HuH-7 (cell line): Measurements from ENCODE around the gene LAMB2.
A peak's percentile ranks its signal among the peaks of the same experiment; 100 is the strongest.

Experiments used
- DNase-seq: peaks from one replicate; pipeline ENCODE4 v3.0.0; 2011; ENCODE audit warnings: low spot score

The LAMB2 gene

DNA sequence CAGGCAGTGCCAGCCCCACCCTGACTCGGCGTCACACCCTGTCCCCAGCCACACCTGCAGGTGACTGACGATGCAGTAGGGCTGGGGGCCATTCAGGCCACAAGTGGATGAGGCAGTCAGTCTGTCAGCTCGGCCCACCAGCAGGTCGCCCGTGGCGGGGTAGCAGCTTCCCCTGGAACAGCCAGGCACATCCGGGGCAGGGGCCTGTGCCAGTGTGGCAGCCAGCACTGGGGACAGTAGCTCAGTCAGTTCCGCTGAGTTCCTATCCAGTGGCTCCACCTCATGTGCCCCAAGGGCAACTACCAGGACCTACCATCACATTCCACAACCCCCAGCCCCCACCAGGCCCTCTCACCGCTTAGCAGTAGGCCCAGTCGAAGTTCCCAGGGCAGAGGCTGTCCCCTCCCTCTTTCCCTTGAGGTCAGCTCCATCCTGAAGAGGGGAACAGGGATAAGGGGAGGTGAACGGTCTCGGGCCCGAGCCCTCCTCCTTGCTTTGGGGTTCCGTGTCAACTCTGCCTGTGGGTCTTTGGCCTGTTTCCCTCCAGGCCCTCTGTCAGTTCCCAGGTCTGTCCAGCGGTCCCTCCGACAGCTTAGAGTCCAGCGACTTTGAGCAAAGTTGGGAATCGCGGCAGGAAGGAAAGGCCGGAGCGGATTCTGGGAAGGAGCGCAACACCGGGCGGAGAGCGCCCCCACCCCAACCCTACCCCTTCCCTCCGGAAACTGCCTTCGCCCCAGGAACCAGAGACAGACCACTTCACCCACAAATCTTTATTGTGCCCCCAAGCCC, at the start of gene LAMB2:
LAMB2 (minus strand) TSS at position 614 of the 789 bp plus-strand sequence; CDS start at position 431, 183 bp downstream.
- DNase-seq: peak; percentile 89

DNA sequence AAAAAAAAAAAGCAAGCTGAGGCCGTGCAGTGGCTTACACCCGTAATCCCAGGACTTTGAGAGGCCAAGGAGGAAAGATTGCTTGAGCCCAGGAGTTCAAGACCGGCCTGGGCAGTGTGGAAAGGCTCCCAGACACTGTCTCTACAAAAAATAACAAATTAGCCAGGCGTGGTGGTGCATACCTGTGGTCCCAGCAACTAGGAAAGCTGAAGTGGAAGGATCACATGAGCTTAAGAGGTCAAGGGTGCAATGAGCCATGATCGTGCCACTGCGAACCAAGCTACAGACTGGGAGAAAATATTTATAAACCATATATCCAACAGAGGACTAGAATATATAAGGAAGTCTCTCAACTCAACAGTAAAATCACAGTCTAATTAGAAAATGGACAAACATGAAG, 48.5 kb upstream of the LAMB2 start:
- no peak for DNase-seq

DNA sequence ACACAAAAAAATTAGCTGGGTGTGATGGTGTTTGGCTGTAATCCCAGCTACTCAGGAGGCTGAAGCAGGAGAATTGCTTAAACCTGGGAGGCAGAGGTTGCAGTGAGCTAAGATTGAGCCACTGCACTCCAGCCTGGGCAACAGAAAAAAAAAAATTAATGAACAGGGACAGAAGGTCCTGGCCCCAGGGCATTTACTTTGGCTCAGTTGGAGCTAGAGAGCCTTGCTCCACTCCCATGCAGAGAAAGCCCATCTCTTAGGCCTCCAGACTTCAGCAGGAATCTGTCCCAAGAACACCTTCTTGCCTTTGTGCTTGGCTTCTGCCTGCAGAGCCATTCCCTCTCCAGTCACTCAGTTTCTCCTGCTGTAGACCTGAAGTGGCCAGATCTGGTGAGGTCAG, 47.3 kb upstream of the LAMB2 start:
- DNase-seq: no peak

DNA sequence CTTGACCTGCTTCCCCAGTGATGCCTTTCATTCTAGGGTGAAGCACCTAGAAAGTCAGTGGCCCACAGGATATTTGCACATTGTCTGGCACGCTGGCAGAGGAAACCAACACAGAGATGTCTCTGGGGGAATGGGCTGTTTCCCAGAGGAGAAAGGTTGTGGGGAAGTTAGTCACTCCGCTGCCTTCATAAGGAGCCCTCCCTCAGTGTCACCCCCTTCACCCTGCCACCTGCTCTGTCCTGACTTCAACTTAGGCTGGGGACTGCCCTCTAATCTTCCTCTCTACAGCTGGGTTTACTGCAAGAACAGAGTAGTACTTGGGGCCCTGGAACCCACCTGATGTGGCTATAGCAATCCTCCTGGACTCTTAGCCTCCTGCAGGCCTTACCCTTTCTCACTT, 44.2 kb upstream of the LAMB2 start:
- DNase-seq: no peak

DNA sequence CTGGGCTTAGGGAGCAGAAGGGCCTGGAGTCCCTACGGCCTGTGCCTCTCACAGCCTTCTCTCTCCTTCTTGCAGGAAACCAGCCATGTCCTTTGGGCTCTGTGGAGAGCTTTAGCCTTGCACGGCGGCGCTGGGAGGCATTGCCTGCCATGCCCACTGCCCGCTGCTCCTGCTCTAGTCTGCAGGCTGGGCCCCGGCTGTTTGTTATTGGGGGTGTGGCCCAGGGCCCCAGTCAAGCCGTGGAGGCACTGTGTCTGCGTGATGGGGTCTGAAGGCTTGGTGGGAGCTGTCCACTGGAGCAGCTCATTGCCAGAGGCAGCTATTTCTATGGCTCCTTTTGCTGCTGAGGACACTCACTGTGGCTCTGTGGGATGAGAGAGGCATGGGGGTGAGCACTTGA, 42.7 kb upstream of the LAMB2 start:
- DNase-seq: no peak

DNA sequence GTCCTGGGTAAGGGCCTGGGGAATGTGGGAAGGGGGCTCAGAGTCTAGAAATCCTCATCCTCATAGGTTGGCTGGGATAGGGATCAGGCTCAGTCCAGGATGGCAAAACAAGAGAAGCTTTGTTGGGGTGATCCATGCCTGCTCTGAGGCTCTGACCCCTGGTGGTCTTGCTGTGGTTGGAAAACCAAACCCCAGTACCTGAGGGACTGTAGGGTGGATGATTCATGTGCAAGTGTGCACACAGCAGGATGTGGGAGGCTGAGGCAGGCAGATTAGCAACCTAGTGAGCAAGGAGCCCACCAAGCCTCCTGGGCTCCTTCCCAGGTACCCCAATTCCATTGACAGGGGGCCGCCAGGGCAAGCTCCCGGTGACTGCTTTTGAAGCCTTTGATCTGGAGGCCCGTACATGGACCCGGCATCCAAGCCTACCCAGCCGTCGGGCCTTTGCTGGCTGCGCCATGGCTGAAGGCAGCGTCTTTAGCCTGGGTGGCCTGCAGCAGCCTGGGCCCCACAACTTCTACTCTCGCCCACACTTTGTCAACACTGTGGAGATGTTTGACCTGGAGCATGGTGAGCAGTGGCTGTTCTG, 41.6 kb upstream of the LAMB2 start:
- no peak for DNase-seq

DNA sequence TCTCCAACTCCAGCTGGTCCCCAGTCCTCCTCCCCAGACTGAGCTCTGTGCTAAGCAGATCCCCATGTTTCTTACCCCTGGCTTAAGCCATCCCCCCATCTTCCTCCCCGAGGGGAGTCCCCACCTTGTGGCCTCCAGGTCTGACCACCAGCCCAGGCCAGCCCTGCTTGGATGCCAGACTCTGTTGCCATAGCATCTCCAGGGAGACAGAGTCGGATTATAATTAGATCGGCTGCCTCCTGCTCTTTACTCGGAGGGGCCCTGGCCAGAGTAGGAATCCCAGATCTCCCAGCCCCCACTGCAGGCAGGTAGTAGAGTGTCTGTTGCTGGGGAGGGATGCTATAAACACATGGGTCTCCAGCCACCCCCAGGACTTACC, 40.9 kb upstream of the LAMB2 start:
- DNase-seq: no peak

DNA sequence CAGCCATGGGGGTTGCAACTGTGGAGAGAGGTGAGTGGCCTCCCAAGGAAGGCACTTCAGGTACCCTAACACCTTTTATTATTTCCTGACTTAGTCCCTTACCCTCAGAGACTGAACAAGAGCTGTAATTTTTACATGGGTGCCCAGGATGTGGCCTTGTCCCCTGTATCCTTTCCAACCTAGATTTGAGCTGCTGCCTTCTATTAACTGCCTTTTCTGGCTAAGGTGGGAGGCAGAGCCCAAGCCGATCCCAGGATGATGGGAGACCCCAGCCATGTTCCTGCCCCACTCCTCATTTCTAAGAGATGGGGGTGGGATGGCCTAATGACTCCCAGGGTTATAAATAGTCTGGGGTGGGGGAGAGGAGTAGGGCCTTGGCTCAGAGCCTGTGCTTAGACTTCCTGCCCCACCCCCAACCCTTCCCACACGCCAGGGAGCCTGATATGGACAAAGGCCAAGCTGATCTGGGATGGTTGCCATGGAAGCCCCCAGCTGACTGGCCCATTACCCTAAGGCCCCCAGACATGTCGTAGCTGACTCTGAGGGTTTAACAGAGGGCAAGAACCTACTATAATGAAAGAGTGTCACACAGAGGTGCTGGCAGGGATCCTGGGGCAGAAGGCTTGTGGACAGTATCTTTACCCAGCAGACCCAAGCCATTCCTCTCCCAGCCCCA, 40.4 kb upstream of the LAMB2 start:
- peak; percentile 71 for DNase-seq

DNA sequence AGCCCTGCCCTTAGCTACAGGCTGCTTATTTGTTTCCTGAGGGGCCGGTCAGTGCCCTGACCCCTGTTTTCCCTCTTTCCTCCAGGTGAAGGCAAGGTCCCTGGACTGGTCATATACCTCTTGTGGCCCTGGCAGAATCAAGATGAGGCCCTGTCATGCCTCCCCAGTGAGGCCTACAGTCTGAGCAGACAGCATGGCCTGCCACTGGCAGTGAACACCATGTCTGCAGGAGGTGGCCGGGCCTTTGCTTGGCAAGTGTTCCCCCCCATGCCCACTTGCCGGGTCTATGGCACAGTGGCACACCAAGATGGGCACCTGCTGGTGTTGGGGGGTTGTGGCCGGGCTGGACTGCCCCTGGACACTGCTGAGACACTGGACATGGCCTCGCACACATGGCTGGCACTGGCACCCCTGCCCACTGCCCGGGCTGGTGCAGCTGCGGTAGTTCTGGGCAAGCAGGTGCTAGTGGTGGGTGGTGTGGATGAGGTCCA, 39.7 kb upstream of the LAMB2 start:
- no peak for DNase-seq

DNA sequence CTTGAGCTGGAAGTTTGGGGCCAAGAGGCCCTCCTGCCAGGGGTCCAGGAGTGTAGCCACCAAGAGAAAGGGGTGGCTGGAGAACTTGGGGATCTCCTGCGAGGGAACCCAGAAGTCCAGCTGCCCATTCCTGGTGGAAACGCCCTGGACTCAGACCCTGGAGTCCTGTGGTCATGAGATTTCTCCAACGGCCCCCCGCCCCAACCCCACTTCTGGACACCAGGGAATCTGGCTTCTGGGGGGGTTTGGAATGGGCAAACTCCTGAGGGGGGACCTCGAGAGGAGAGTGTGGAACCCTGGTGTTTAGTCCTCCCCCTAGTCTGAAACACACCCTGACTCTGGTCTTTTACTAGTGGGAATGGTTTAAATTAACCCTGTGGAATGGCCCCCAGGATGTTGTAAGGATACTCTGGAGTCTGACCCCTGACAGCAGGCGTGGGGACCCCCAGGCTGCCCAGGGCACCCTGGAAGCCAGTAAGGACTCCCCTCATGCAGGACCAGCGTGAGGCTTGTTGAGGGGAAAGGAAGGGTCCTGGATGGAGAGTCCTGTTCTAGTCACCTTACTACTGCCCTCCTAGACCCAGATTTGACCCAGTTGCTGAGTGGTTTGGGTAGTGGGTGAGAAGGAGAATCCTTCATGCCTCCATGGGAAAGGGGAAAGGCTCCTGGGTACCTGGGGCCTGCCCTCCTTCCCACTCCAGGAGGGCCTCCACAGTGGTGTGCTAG, 39.1 kb upstream of the LAMB2 start:
- DNase-seq: peak; percentile 44

DNA sequence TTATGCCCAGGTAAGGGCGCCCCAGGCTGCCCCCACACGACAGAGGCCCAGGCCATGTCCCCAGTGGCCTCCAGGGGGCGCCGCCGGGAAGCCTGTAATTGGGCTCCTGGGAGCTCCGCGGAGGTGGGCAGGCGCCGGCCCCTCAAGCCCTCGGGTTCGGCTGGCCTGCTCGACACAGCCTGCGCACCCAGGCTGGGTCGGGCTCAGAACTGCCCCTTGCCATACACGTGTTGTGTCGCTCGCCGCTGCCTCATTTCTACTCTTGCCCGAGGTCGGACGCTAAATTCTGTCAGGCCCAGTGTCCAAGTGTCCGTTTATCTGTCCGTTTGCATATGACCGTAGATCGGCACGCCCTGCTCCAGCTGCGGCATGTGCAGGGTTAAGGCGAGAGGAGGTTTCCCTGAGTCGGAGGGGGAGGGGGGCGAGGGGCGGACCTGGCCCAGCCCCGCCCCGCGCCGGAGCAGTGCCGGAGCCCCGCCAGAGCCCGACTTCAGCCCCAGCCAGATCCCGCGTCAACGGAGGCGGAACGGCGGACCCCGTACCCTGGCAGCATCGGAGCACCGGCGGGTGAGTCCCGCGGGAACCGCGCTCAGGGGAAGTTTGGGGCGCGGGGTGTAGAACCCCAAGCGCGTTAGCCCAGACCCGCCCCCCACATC, 38.4 kb upstream of the LAMB2 start, which contains the start of gene KLHDC8B:
KLHDC8B (plus strand) TSS at position 480 of the 656 bp plus-strand sequence. CDS start 1,172 bp downstream, outside the sequence.
- DNase-seq: peak; percentile 96

DNA sequence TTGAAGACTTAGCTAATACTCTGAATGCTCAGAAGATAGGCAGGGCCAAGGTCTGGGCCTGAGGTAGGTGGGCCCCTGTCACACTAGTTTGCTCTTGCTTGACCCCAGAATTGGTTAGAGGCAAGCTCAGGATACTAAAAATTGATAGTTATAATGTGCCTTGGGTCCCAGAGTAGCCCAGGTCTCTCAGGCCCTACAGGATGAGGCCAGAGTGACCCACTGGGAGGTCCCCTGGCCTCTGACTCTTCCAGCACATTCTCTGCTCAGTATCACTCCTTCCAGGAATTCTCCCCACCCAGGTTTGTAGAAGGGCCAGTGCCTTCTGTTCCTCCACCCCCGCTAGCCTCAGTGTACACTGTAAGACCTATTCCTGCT, 37.9 kb upstream of the LAMB2 start:
- no peak for DNase-seq

DNA sequence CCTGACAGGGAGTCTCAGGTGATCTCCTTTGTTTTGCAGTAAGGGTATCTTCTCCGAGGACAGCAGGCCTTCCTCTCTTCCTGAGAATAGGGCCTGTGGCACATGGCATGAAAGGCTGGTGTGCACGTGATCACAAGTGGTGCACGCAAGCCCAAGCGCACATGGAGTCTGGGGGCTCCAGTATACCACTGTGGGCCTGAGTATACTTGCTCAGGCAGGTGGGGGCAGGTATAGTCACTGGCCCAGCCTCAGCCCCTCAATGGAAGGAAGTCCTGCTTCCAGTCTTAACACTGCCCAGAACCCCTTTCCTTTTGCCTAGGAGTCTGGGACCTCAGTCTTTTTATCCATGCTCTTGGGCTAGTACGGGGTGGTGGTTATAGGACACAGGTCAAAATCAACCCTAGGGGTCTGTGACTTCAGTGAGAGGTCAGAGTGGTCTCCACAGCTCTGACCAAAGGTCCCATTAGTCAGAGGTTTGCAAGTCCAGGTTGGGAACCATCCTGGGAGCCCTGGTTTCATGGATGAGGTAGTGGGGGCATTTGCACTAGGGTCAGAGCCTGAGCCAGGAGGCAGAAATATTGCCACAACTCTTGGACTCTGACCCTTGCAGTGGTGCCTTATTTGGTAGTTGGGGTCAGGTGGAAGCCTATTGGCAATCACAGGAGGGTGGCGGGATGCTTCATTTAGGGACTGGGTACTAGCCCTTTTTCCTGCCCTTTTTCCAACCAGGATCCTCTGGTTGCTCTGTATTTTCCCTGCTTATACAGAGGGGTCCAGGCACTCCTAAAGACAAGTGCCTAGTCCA, 34.1 kb upstream of the LAMB2 start:
- DNase-seq: no peak

DNA sequence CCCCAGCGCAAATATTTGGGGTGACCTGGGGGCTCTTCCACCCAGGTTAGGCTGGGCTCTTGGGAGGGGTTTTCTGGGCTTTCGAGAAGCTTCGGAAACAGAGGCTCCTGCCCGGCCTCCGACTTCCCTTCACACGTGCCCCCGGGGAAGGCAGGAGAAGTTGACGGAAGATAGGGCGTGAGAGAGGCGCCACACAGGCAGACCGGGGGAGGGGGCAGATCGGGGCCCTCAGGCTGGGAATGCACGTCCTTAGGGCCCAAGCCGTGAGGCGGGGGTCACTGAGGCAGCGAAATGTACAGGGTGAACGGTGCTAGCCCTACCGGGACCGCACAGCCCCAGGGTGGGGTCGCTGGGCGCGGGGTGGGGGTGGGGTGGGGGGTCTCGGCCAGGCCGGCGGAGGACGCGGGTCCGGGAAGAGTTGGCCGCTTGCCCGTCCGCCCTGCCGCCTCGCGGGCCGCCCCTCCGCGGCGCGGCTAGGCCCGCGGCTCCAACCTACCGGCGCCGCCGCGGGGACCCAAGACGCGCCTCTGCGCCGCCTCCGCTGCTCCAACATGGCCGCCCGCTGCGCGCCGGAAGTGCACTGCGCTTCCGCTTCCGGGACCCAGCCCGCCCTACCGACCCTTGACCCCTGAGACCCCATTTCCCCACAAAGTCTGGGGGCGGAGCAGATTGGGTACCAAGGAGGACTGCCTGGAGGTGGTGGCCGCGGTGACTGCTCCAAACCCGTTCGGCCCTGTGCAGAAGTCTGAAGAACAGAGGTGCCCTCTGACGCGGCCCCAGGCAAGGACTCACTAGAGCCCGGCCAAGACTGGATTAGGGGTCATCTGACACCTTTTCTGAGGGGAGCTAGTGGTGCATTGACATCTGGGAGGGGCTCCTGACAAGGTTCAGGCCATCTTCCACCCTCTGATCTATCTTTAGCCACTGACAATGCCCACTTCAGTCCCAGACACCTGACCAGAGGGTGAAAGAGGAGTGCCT, 33.2 kb upstream of the LAMB2 start, which contains the start of gene CCDC71:
CCDC71 (minus strand) TSS at position 561 of the 981 bp plus-strand sequence. CDS start 2,123 bp downstream, outside the sequence.
- DNase-seq: peak; percentile 90

DNA sequence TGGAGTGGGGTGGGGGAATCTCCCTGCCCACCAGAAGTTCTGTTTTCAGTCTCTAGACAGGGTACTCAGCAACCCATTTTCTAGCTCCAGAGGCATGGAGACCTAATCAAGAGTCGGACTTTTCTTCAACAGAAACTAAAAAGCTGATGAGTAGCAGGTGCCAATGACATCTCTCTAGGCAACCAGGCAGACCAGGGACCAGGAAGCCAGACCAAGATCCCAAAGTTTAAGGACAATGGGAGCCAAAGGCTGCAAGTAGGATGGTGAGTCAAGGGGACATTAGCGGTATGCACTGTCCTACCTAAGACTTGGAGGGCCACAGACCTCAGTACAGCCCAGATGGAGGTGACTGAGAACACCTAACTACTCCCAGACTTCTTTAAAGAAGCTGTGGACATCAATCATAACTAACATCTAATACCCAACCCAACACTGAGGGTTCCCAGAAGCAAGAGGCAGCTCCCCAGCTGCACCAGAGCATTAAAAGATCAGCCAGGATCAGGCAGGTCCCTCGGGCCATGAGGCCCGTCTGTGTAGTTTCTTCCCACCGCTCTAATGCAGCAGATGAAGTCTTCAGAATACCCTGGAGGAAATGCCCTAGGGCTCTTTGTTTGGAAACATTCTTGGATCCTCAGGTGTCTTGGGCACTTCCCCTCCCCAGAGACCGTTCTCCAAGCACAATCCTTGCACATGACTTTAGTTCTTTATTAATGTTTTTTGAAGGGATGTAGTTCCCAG, 32.3 kb upstream of the LAMB2 start:
- no peak for DNase-seq

DNA sequence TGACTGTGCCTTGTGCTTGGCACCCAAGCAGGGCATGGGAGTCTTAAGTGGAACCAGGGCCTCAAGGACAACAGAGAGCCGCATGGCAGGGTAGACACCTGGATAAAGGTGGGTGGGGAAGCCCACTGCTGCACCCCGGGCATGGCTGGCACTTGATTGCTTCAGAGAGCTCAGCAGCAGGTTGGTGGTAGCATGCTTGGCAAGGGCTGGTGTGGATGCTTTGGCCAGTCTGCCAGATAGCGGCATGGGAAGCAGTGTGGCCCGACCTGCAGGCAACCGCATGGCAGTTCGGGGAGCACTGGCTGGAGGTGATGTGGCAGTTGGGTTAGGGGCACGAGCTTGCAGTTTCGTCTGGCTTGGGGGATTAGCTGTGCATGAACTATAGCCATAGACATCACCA, 30.8 kb upstream of the LAMB2 start:
- no peak for DNase-seq

DNA sequence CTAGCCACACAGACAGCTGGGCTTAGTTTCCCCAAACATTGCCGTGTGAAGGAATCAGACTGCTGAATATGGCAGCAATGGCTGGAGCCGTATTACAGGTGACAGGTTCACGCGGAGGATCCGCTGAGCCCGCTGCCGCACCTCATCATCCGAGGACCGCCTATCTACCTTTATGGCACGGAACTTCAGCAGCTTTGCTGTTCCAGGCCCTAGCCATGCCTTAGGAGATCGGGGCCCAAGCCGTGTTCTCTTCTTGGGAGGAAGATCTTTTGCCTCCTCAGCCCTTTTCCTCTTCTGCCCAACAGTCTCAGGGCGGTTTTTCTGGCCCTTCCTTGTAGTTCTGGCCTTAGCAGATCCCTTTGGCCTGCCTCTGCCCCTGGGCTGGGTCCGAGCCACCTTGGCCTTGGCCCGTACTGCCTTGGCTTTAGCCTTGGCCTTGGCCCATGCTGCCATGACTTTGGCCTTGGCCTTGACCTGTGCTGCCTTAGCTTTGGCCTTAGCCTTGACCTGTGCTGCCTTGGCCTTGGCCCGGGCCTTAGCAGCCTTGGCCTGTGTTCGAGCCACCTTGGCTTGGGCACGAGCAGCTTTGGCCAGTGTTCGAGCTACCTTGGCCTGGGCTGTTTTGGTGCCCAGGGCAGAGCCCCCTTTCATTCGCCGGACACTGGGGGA, 30.0 kb upstream of the LAMB2 start:
- DNase-seq: no peak

DNA sequence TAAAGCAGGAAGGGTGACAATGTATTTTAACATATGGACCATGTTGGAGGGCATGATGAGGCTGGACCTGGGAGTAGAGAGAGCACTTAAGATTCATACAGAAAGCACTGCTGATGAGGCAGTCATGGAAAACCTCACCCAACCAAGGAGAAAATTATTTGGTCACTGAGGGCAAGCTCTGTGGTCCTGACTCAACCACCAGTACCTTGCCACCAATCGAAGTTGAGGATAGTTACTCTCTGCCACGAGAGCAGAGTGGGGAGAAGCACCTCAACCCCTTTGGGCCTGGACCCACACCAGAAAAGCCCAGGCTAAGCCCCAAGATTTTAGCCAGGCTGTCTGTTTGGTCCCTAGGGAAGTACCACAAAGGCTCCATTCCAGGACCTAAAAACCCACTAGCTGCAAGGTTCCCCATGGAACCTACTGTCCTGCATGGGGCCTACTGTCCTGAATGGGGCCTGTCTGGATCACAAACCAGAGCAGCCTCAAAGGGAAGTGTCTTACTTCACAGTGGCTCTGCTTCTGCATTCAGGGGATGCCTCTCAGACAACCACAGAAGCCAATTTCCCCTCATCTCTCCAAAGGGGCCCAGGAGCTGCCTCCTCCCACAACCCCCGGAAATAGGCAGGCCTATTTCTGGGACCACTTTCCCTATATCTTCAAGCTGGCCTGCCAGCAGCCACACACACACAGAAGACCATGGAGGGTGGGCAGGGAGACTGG, 29.1 kb upstream of the LAMB2 start:
- DNase-seq: no peak
